Measurements from ENCODE around the gene NRG2. TPM values are rescaled to one million over a fixed set of nuclear protein-coding genes. Genes with fewer than 3 reads are reported as not detected.

NRG2 gene
- total RNA-seq, 1 experiment from 2014 or later, result 1.8 TPM

GRCh38 chr5:139821806-139822552 is 221.1 kb downstream of the NRG2 start:
- no peaks in the 10 kb centered on the region for H3K4me1 ChIP-seq (ENCODE audit: insufficient read depth, low read length)
- H3K9me2 ChIP-seq (replicated peaks; ENCODE audit: low read length), result no peaks in the 10 kb centered on the region
- no TSS peak for BruUV-seq (replicated peaks)
- no peak overlapping the region for H3K4me3 ChIP-seq (ENCODE audit: low read length)
- H2AFZ ChIP-seq (ENCODE audit: low read length), result no peak overlapping the region
- ATAC-seq, result no peak
- no peak for DNase-seq
- H3K9ac ChIP-seq (ENCODE audit: low read length), result no peak overlapping the region
- ChIA-PET POLR2A (ENCODE audit: unreplicated experiment) (no interaction called here), CTCF (no interaction called here)
- H3K27me3 ChIP-seq (ENCODE audit: low read length), result peaks cover 33% of the 10 kb centered on the region
- H3K4me2 ChIP-seq (ENCODE audit: low read length), result no peak overlapping the region
- H4K20me1 ChIP-seq (ENCODE audit: low read length), result no peaks in the 10 kb centered on the region
- TF ChIP-seq EZH2 (IDR thresholded peaks at IDR 0.05; ENCODE audit: low read length, unreplicated experiment), result no peak
- TF ChIP-seq EZH2phosphoT487 (IDR thresholded peaks at IDR 0.05; ENCODE audit: borderline replicate concordance, low read length), result no peak
- no peak for TF ChIP-seq CTCF (conservative IDR thresholded peaks at IDR 0.05; ENCODE audit: low read depth, low read length)
- no peaks in the 10 kb centered on the region for H3K9me3 ChIP-seq (ENCODE audit: low read length)
- H3F3A ChIP-seq (ENCODE audit: low read length, unreplicated experiment), result no peaks in the 10 kb centered on the region
- H3K36me3 ChIP-seq (ENCODE audit: low read depth, low read length), result no peaks in the 10 kb centered on the region
- H3K79me2 ChIP-seq (ENCODE audit: low read length), result no peaks in the 10 kb centered on the region
- H3K27ac ChIP-seq (ENCODE audit: low read length), result no peak overlapping the region
- intact Hi-C loops (cut with micrococcal nuclease), result no loop called here

- no peak for DNase-seq
- Histone ChIP-seq H3K27me3 (ENCODE audit: low read length) (peaks cover 34% of the 10 kb centered on the region), H3K4me3 (ENCODE audit: low read length) (no peak overlapping the region), H3K79me2 (ENCODE audit: low read length) (no peaks in the 10 kb centered on the region), H3K9me3 (ENCODE audit: low read length) (no peaks in the 10 kb centered on the region), H3F3A (ENCODE audit: low read length, unreplicated experiment) (no peaks in the 10 kb centered on the region), H3K36me3 (ENCODE audit: low read depth, low read length) (no peaks in the 10 kb centered on the region), H3K9me2 (replicated peaks; ENCODE audit: low read length) (no peaks in the 10 kb centered on the region), H3K27ac (ENCODE audit: low read length) (no peak overlapping the region), H3K9ac (ENCODE audit: low read length) (no peak overlapping the region), H3K4me2 (ENCODE audit: low read length) (no peak overlapping the region), H4K20me1 (ENCODE audit: low read length) (no peaks in the 10 kb centered on the region), H3K4me1 (ENCODE audit: insufficient read depth, low read length) (no peaks in the 10 kb centered on the region), H2AFZ (ENCODE audit: low read length) (no peak overlapping the region)
- CTCF ChIA-PET, result no interaction called here
- no peak for ATAC-seq
- TF ChIP-seq EZH2phosphoT487 (IDR thresholded peaks at IDR 0.05; ENCODE audit: borderline replicate concordance, low read length), result no peak
- no TSS peak for BruUV-seq (replicated peaks)
- POLR2A ChIA-PET (ENCODE audit: unreplicated experiment), result no interaction called here
- intact Hi-C loops (cut with micrococcal nuclease), result no loop called here
Measured at GRCh38 chr5:139820606-139821005, 222.5 kb downstream of the NRG2 start.

GRCh38 chr5:139820130-139820529 is 223.0 kb downstream of the NRG2 start:
- CTCF ChIA-PET, result no interaction called here
- no peaks in the 10 kb centered on the region for H3F3A ChIP-seq (ENCODE audit: low read length, unreplicated experiment)
- POLR2A ChIA-PET (ENCODE audit: unreplicated experiment), result no interaction called here
- no peaks in the 10 kb centered on the region for H4K20me1 ChIP-seq (ENCODE audit: low read length)
- no peak for ATAC-seq
- H3K9me2 ChIP-seq (replicated peaks; ENCODE audit: low read length), result no peaks in the 10 kb centered on the region
- H3K4me1 ChIP-seq (ENCODE audit: insufficient read depth, low read length), result no peaks in the 10 kb centered on the region
- no peak overlapping the region for H3K9ac ChIP-seq (ENCODE audit: low read length)
- no peak overlapping the region for H3K27ac ChIP-seq (ENCODE audit: low read length)
- no peaks in the 10 kb centered on the region for H3K79me2 ChIP-seq (ENCODE audit: low read length)
- no peaks in the 10 kb centered on the region for H3K9me3 ChIP-seq (ENCODE audit: low read length)
- H3K36me3 ChIP-seq (ENCODE audit: low read depth, low read length), result no peaks in the 10 kb centered on the region
- no TSS peak for BruUV-seq (replicated peaks)
- intact Hi-C loops (cut with micrococcal nuclease), result no loop called here
- DNase-seq, result no peak
- H3K4me2 ChIP-seq (ENCODE audit: low read length), result no peak overlapping the region
- no peak overlapping the region for H3K4me3 ChIP-seq (ENCODE audit: low read length)
- peaks cover 30% of the 10 kb centered on the region for H3K27me3 ChIP-seq (ENCODE audit: low read length)
- TF ChIP-seq CTCF (conservative IDR thresholded peaks at IDR 0.05; ENCODE audit: low read depth, low read length), result no peak
- TF ChIP-seq EZH2 (IDR thresholded peaks at IDR 0.05; ENCODE audit: low read length, unreplicated experiment), result no peak
- no peak for TF ChIP-seq EZH2phosphoT487 (IDR thresholded peaks at IDR 0.05; ENCODE audit: borderline replicate concordance, low read length)
- no peak overlapping the region for H2AFZ ChIP-seq (ENCODE audit: low read length)

Measured in PC-3 (cell line).